Globus pallidus (tissue), 1 donor: ENCODE results near the gene AGFG2.
"Not testable (repeated sequence)": the region's sequence is repeated elsewhere in the genome, so short reads cannot be mapped to it uniquely, and the experiment has no call there.

ENCODE experiments used
- DNase-seq: peaks from one replicate; pipeline ENCODE4 v3.0.0-alpha.2; 2015; ENCODE audit warnings: low spot score

Gene AGFG2

GRCh38 chr7:100520138-100520537 lies 18.9 kb upstream of the AGFG2 start:
- no peak for DNase-seq

- no peak for DNase-seq
These were observed 17.9 kb upstream of the AGFG2 start for GRCh38 chr7:100521076-100521475.

GRCh38 chr7:100521909-100522593 lies 17.0 kb upstream of the AGFG2 start:
- not testable (repeated sequence) for DNase-seq

GRCh38 chr7:100523192-100523591 lies 15.8 kb upstream of the AGFG2 start:
- DNase-seq = not testable (repeated sequence)

GRCh38 chr7:100528108-100528866 lies 10.7 kb upstream of the AGFG2 start:
- DNase-seq = not testable (repeated sequence)

DNA sequence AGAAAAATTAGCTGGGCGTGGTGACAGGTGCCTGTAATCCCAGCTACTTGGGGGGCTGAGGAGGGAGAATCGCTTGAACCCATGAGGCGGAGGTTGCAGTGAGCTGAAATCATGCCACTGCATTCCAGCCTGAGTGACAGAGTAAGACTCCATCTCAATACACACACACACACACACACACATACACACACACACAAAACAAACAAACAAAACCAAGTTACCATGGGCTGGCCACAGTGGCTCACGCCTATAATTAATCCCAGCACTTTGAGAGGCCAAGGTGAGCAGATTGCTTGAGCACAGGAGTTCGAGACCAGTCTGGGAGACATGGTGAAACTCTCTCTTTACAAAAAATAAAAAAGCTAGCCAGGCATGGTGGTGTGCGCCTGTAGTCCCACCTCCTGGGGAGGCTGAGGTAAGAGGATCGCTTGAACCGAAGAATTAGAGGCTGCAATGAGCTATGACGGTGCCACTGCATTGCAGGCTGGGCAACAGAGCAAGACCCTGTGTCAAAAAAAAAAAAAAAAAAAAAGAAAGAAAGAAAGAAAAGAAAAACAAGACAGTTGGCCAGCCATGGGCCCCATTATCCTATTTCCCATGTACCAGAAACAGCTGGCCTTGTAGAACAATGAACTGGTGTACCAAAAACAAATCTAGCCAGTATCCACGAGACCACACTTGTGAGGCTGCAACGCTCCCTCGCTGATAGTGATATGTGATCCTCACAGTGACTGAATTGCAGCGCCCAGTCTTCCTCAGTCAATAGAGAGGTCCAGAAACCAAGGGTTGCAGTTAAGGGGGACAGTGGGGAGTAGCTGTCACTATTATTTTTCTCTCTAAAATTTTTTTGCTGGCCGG lies 6.6 kb upstream of the AGFG2 start:
- no peak for DNase-seq

- DNase-seq = not testable (repeated sequence)
These were observed 3.0 kb upstream of the AGFG2 start for GRCh38 chr7:100535982-100536381.

- not testable (repeated sequence) for DNase-seq
These were observed 2.3 kb upstream of the AGFG2 start for GRCh38 chr7:100536695-100537094.

DNA sequence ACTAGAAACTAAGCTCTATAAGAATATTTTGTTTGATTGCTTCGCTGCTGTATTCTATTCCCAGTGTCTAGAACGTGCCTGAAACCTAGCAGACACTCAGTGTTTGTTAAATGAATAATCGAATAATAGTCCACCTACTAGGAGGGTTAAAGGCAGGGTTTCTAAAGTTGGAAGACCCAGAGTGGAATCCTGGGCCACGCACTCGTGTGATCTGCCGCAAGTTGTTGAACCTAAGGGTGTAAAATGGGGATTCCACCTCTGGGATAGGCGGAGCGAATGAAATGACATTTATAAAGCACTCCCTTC lies 702 bp upstream of the AGFG2 start:
- no peak for DNase-seq

GRCh38 chr7:100539436-100540006 lies 518 bp downstream of the AGFG2 start:
- no peak for DNase-seq

GRCh38 chr7:100540073-100540723 lies 1.2 kb downstream of the AGFG2 start:
- no peak for DNase-seq

GRCh38 chr7:100541309-100541708 lies 2.3 kb downstream of the AGFG2 start:
- not testable (repeated sequence) for DNase-seq

DNA sequence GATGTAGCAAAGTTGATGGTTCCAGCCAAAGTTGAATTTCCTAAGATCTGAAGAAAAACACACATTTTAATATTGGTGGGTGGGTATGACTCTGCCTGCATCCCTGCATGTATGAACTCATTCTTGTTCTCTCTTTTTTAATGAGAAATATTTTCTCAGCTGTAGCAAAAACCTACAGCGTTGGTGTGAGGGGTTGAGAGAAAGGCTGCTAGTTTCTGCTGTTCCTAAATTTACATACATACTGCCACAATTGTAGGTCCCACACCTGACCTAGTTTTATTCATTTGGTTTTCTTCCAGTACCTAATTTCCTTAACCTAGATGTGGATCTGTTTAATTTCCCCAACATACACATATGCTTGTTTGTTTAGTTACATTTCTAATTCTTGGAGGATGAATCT lies 4.6 kb downstream of the AGFG2 start:
- DNase-seq = no peak

DNA sequence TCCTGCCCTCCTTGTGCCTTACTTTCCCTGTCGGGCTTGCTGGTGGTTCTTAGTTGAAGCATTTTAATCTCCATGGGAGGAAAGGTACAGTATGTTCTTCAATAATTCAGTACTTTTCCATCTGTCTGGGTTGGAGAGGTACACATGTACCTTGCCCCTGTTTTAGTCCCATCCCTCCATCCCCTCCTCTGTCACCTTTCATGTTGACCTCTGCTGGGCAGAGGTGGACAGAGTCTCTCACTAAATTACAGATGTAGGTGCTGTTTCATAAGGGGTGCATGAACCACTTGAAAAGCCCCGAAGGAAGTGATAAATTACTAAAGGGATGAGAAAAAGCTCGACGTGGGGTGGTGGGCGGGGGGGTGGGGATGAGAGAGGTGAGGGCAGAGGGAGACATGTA lies 5.4 kb downstream of the AGFG2 start:
- no peak for DNase-seq

GRCh38 chr7:100544967-100545359 lies 6.0 kb downstream of the AGFG2 start:
- no peak for DNase-seq

- DNase-seq = no peak
These were observed 6.5 kb downstream of the AGFG2 start for GRCh38 chr7:100545360-100546128.

GRCh38 chr7:100546129-100546925 lies 7.3 kb downstream of the AGFG2 start:
- DNase-seq = no peak

DNA sequence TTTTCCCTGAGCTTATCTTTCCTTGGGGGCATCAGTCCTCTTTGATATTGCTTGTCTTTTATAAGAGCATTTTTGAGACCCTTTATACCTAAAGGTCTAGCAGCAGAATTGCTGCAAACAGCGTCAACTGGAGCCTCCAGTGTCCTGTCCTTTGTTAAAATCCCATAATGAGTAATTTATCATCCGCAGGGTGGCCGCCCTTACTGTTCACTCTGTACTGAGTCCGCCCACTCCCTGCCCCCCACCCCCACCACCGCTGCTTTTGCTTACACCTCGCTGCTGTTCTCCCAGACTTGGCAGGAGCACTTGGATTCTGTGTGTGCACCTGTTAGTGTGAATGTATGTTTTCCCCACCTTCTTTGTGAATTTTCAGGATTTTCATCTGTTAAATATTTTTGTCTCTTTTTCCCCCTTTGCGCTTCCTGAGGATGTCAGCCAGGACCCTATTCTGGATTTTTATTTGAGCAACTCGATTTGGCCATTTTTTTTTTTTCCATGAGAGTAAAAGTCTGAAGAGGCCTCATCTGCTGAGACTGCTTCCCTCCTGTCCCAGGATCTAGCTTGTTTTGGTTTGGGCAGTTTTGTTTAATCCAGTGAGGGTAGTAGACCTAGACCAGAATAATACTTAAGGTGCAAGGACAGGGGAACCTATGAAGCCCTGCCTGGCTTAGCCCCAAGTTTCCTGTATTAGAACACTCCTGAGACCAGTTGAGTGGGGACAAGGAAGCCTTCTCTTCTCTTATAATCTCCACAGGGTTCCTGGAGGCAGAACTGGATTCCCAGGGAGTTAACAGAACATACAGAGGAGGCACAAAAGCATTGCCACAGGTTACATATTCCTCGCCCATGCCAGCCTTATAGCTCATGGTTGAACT lies 8.2 kb downstream of the AGFG2 start:
- DNase-seq = no peak

DNA sequence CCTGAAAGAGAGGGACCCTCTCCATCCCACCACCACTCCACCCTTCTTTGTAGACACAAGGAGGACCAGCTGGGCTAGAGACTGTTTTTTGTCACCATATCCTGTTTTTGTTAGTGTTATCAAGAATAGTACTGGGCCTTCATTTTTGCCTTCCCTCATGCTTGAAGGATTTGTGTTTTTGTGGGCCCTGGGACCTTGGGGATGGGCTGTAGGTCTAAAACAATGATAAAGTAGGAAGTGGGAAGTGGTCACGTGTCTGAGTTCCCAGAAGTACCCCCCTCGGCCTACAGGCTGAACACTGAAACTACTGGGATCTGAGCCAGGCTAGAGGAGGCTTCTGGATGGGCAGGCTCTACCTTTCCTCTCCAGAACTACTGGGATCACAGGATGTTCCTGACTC lies 8.9 kb downstream of the AGFG2 start:
- no peak for DNase-seq
